AG09309 (cell line): ENCODE results near the gene EIF4G1.

ENCODE experiments used
- DNase-seq: peaks from one replicate; pipeline ENCODE4 v3.0.0-alpha.2; 2010; ENCODE audit warnings: low read depth
- H3K4me3 ChIP-seq: 2 replicates; pipeline ENCODE4 v1.5.1; 2011; ENCODE audit warnings: mild to moderate bottlenecking, low read depth, low read length, moderate library complexity; ENCODE audit not compliant: control insufficient read depth
- CTCF ChIP-seq: IDR thresholded peaks from 2 replicates; pipeline ENCODE4 v1.5.1; 2011; ENCODE audit warnings: mild to moderate bottlenecking, low read depth, low read length, inconsistent platforms; ENCODE audit not compliant: insufficient read depth, control insufficient read depth; ENCODE audit errors: missing control alignments

EIF4G1 gene

DNA sequence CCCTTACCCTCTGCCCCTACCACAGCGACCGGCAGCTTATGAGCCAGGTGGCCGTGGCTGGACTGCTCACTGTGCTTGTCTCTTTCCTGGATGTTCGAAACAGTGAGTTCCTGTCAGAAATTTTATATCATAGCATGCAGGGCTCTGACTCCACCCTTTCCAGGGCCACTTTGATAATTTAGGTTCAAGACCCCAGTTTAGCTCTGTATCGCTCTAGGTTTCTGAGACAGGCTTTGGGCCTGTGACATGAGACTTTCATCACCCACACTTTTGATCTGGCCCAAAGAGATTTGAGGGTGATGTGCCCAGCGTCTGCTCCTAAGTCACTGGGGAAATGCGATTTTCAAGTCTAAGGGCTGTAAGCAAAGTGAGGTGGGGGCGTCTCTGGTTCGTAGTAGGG is 6.5 kb upstream of the EIF4G1 start:
- no peak overlapping the region for H3K4me3 ChIP-seq
- no peak for DNase-seq
- TF ChIP-seq CTCF: no peak

- no peak for TF ChIP-seq CTCF
- DNase-seq: no peak
- H3K4me3 ChIP-seq: no peak overlapping the region
These were observed 5.7 kb upstream of the EIF4G1 start for GRCh38 chr3:184308744-184309143.

DNA sequence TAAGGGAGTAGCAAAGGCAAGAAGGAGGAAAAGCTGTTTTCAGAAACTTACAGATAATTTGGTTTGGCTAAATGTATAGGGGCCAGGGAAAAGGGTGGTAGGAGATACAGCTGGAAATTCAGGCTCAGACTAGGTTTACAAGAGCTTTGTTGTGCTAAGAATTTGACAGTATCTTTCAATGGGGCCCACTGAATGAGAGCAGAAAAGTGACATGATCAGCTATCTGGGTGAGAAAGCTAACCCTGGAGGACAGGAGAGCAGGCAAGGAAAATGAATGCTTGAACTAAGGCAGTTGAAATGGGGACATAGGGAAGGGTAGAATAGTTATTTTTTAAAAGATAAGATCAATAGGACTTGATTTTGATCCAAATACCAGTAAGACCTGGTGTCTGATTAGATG is 2.8 kb upstream of the EIF4G1 start:
- H3K4me3 ChIP-seq: no peak overlapping the region
- no peak for TF ChIP-seq CTCF
- DNase-seq: no peak

DNA sequence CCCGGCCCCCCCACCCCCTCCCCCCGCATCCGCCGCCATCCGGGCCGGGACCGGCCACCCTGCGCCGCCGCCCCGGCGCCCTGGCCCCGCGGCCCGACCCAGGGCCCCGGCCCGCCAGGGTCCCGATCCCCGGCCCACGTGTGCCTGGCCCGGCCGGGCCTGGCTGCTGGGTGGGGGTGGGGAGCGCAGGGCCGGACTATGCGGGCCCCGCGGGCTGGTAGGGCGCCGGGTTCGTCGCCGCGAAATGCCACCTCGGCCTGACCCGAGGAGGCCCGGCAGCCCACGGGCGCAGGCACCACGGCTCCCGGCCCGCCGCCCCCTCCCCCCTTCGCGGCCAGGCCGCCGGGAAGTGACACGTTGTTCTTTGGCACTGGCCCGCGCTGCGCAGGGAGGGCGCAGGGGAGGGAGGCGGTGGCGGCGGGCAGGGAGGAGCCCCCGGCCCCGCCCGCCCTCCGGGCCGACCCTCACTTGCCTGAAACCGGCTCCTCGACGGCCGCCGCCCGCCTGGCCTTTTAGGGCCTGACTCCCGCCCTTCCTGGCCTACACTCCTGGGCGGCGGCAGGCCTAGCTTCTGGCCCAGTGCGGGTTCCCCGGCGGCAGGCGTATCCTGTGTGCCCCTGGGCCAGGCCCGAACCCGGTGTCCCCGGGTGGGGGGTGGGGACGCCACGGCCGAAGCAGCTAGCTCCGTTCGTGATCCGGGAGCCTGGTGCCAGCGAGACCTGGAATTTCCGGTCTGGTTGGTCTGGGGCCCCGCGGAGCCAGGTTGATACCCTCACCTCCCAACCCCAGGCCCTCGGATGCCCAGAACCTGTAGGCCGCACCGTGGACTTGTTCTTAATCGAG is 515 bp downstream of the EIF4G1 start:
- no peak for DNase-seq

DNA sequence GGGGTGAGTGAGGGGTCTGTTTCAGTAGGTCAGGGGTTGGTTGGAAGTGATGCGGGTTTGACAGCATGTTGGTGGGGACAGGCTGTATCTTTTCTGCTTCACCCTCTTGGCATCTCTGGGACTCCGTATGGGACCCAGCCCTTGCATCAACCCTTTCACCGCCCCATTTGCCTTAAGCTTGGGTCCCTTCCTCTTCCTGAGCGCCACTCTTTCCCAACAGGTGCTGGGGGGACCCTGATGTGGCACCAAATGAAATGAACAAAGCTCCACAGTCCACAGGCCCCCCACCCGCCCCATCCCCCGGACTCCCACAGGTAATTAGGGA is 1.1 kb downstream of the EIF4G1 start:
- no peak for TF ChIP-seq CTCF
- H3K4me3 ChIP-seq: peak overlapping the region; percentile 70
- DNase-seq: no peak

More for the DNA sequence above, 515 bp downstream of the EIF4G1 start:
- no peak for TF ChIP-seq CTCF
- peak overlapping the region; percentile 70 for H3K4me3 ChIP-seq

GRCh38 chr3:184315871-184316661 is 1.7 kb downstream of the EIF4G1 start:
- no peak for DNase-seq
- TF ChIP-seq CTCF: no peak

More at GRCh38 chr3:184315871-184316661, 1.7 kb downstream of the EIF4G1 start:
- peak overlapping the region; percentile 70 for H3K4me3 ChIP-seq
